ENCODE measurements around the gene NECTIN3.

Gene NECTIN3

GRCh38 chr3:111077369-111077768 is 5.8 kb downstream of the NECTIN3 start:
- TF ChIP-seq POLR2AphosphoS5 (IDR thresholded peaks at IDR 0.05; ENCODE audit: low read depth, low read length) (no peak), SIN3A (IDR thresholded peaks at IDR 0.05; ENCODE audit: borderline replicate concordance, insufficient read depth, low read length) (no peak), FOXP2 (optimal IDR thresholded peaks at IDR 0.05; ENCODE audit: borderline replicate concordance, extremely low read depth, extremely low read length, insufficient read depth) (no peak), TAF1 (IDR thresholded peaks at IDR 0.05; ENCODE audit: borderline replicate concordance, insufficient read depth, low read length) (no peak)
- TF ChIP-seq, protein P1, sequence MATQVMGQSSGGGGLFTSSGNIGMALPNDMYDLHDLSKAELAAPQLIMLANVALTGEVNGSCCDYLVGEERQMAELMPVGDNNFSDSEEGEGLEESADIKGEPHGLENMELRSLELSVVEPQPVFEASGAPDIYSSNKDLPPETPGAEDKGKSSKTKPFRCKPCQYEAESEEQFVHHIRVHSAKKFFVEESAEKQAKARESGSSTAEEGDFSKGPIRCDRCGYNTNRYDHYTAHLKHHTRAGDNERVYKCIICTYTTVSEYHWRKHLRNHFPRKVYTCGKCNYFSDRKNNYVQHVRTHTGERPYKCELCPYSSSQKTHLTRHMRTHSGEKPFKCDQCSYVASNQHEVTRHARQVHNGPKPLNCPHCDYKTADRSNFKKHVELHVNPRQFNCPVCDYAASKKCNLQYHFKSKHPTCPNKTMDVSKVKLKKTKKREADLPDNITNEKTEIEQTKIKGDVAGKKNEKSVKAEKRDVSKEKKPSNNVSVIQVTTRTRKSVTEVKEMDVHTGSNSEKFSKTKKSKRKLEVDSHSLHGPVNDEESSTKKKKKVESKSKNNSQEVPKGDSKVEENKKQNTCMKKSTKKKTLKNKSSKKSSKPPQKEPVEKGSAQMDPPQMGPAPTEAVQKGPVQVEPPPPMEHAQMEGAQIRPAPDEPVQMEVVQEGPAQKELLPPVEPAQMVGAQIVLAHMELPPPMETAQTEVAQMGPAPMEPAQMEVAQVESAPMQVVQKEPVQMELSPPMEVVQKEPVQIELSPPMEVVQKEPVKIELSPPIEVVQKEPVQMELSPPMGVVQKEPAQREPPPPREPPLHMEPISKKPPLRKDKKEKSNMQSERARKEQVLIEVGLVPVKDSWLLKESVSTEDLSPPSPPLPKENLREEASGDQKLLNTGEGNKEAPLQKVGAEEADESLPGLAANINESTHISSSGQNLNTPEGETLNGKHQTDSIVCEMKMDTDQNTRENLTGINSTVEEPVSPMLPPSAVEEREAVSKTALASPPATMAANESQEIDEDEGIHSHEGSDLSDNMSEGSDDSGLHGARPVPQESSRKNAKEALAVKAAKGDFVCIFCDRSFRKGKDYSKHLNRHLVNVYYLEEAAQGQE (IDR thresholded peaks at IDR 0.05; ENCODE audit: insufficient read depth in 1 of 2, low read depth in 2 of 2, low read length in 2 of 2), result no peak

DNA sequence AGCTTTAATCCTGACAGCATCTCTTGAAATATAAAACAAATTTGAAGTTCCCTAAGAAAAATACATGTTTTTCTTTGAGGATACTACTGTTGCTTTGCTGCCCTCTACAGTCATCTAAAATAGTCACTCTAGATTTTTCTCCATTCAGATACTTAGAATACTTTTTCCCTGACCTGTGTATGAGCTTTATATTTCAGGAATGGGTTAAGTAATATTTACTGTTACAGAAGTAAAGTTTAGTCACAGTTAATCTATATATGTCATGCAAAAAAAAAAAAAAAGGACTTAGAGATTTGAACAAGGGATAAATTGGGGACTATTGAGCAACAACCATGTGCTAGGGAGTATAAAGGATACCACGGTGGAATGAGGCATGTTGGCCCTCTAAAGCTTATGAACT is 8.8 kb downstream of the NECTIN3 start:
- TF ChIP-seq, protein P1 (IDR thresholded peaks at IDR 0.05; ENCODE audit: insufficient read depth in 1 of 2, low read depth in 2 of 2, low read length in 2 of 2), result no peak
- no peak for TF ChIP-seq POLR2AphosphoS5 (IDR thresholded peaks at IDR 0.05; ENCODE audit: low read depth, low read length)
- no peak for TF ChIP-seq FOXP2 (optimal IDR thresholded peaks at IDR 0.05; ENCODE audit: borderline replicate concordance, extremely low read depth, extremely low read length, insufficient read depth)
- TF ChIP-seq TAF1 (IDR thresholded peaks at IDR 0.05; ENCODE audit: borderline replicate concordance, insufficient read depth, low read length), result no peak
- TF ChIP-seq SIN3A (IDR thresholded peaks at IDR 0.05; ENCODE audit: borderline replicate concordance, insufficient read depth, low read length), result no peak

- no peak for TF ChIP-seq SIN3A (IDR thresholded peaks at IDR 0.05; ENCODE audit: borderline replicate concordance, insufficient read depth, low read length)
- TF ChIP-seq, protein P1 (IDR thresholded peaks at IDR 0.05; ENCODE audit: insufficient read depth in 1 of 2, low read depth in 2 of 2, low read length in 2 of 2), result no peak
- no peak for TF ChIP-seq TAF1 (IDR thresholded peaks at IDR 0.05; ENCODE audit: borderline replicate concordance, insufficient read depth, low read length)
- TF ChIP-seq POLR2AphosphoS5 (IDR thresholded peaks at IDR 0.05; ENCODE audit: low read depth, low read length), result no peak
- no peak for TF ChIP-seq FOXP2 (optimal IDR thresholded peaks at IDR 0.05; ENCODE audit: borderline replicate concordance, extremely low read depth, extremely low read length, insufficient read depth)
Observed at GRCh38 chr3:111081008-111081545, 9.5 kb downstream of the NECTIN3 start.

- TF ChIP-seq, protein P1 (IDR thresholded peaks at IDR 0.05; ENCODE audit: insufficient read depth in 1 of 2, low read depth in 2 of 2, low read length in 2 of 2), result no peak
- TF ChIP-seq FOXP2 (optimal IDR thresholded peaks at IDR 0.05; ENCODE audit: borderline replicate concordance, extremely low read depth, extremely low read length, insufficient read depth) (no peak), SIN3A (IDR thresholded peaks at IDR 0.05; ENCODE audit: borderline replicate concordance, insufficient read depth, low read length) (no peak), POLR2AphosphoS5 (IDR thresholded peaks at IDR 0.05; ENCODE audit: low read depth, low read length) (no peak), TAF1 (IDR thresholded peaks at IDR 0.05; ENCODE audit: borderline replicate concordance, insufficient read depth, low read length) (no peak)
Observed at GRCh38 chr3:111084911-111085310, 13.3 kb downstream of the NECTIN3 start.
